OCI-LY3 (cell line): ENCODE data around the gene DPY19L2.
"Not testable (repeated sequence)": the region's sequence is repeated elsewhere in the genome, so short reads cannot be mapped to it uniquely, and the experiment has no call there.

Experiments used
- CTCF ChIP-seq: fragments of 200-600, 300-600 bp; sonication (generic); IDR thresholded peaks from 2 replicates; pipeline ENCODE4 v1.5.1; 2014; ENCODE audit warnings: antibody characterized with exemption, low read length, low read depth
- EZH2phosphoT487 ChIP-seq: fragments of 200-600 bp; shearing (Covaris generic); IDR thresholded peaks from 2 replicates; pipeline ENCODE4 v1.6.1; 2018; ENCODE audit warnings: antibody characterized with exemption, mixed run types, low read depth

DNA sequence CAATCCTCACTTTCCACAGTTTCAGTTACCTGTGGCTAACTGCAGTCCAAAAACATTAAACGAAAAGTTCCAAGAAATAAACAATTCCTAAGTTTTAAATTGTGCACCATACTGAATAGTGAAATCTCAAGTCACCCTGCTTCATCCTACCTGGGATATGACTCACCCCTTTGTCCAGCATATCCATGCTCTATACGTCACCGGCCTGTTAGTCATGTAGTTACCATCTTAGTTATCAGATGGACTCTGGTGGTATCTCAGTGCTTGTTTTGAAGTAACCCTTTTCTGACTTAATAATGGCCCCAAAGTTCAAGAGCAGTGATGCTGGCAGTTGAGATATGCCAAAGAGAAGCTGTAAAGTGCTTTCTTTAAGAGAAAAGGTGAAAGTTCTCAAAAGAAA, 83.9 kb downstream of the DPY19L2 start:
- TF ChIP-seq CTCF, EZH2phosphoT487: not testable (repeated sequence)
